Gastroesophageal sphincter (tissue), 4 donors: Measurements from ENCODE around the gene CACNA1C. TPM values are rescaled to one million over a fixed set of nuclear protein-coding genes. Genes with fewer than 3 reads are reported as not detected.

Experiments used
- ATAC-seq: fragments of 150-250 bp; one replicate; pipeline ENCODE4 v1.9.1; 2016; ENCODE audit warnings: mild to moderate bottlenecking, moderate library complexity
- H3K27ac ChIP-seq, 4 donors: fragments of 200-600 bp; sonication (generic) in 3 of 4; 1 replicate in 3 of 4; 2 replicates in 1 of 4; pipeline ENCODE4 v1.5.1; 2016 to 2019
- H3K27me3 ChIP-seq: fragments of 200-600 bp; sonication (generic); one replicate; pipeline ENCODE4 v1.5.1; 2019
- H3K36me3 ChIP-seq, 2 donors: fragments of 200-600 bp; sonication (generic); one replicate each; pipeline ENCODE4 v1.5.1; 2019; ENCODE audit warnings: control low read depth in 1 of 2
- H3K4me1 ChIP-seq, 3 donors: fragments of 200-600 bp; sonication (generic); 1 replicate in 2 of 3; 2 replicates in 1 of 3; pipeline ENCODE4 v1.5.1; 2016 to 2019; ENCODE audit warnings: control low read depth in 2 of 3
- H3K4me3 ChIP-seq, 2 donors: fragments of 200-600 bp; sonication (generic); one replicate each; pipeline ENCODE4 v1.5.1; 2019; ENCODE audit warnings: mild to moderate bottlenecking in 1 of 2, moderate library complexity in 1 of 2
- H3K9me3 ChIP-seq, 3 donors: fragments of 200-600 bp; sonication (generic); one replicate each; pipeline ENCODE4 v1.5.1; 2017 to 2019; ENCODE audit warnings: control low read depth in 2 of 3
- CTCF ChIP-seq, 4 experiments: fragments of 200-600 bp in 2 of 4; fragments of 450-650 bp in 2 of 4; sonication (generic) in 1 of 4; IDR thresholded peaks; one replicate each; pipeline ENCODE4 v1.5.1; 2017 to 2019; ENCODE audit warnings: antibody characterized with exemption in 4 of 4, mild to moderate bottlenecking in 2 of 4, moderate library complexity in 2 of 4
- EP300 ChIP-seq: sonication (generic); formaldehyde crosslinking; IDR thresholded peaks from one replicate; pipeline ENCODE4 v1.6.1; 2017; ENCODE audit warnings: antibody characterized with exemption, mild to moderate bottlenecking
- POLR2A ChIP-seq, 2 donors: fragments of 450-650 bp; IDR thresholded peaks; one replicate each; pipeline ENCODE4 v1.6.1; 2017; ENCODE audit warnings: antibody characterized with exemption in 2 of 2, mild to moderate bottlenecking in 2 of 2, moderate library complexity in 1 of 2
- POLR2AphosphoS5 ChIP-seq: sonication (generic); formaldehyde crosslinking; IDR thresholded peaks from one replicate; pipeline ENCODE4 v1.6.1; 2017; ENCODE audit warnings: antibody characterized with exemption
- WGBS, 2 donors: methylation state at CpG; one replicate each; pipeline ENCODE4 v1.1.5; 2018; ENCODE audit warnings: low coverage in 1 of 2; 5-methylcytosine and 5-hydroxymethylcytosine counted together
- total RNA-seq, 4 donors: library from RNA; depleted of rRNA; stranded (reverse); fragments of >200 nt; gene quantifications; one replicate each; pipeline ENCODE4 v1.1.0, GENCODE V29; 2016

The CACNA1C gene
- total RNA-seq, 4 donors from 2014 or later: 22.9 to 96.2 (median 41.4) TPM

- ATAC-seq: no peak
- Histone ChIP-seq H3K27me3 (peaks cover 7% of the 10 kb centered on the region), H3K36me3 (no peaks in the 10 kb centered on the region), H3K4me3 (no peak overlapping the region), H3K27ac (no peak overlapping the region), H3K4me1 (peaks cover 0 to 8% (median 4%) of the 10 kb centered on the region in 3 donors), H3K9me3 (no peaks in the 10 kb centered on the region)
- 76% methylated on average over 4 of the region's 4 CpGs; no CpG with 5 or more reads in 1 of the 2 donors for WGBS, 2 donors
- TF ChIP-seq EP300 (no peak), CTCF (IDR thresholded peaks at IDR 0.05) (no peak), POLR2AphosphoS5 (no peak), POLR2A (IDR thresholded peaks at IDR 0.05) (no peak)
These were observed 5.8 kb upstream of the CACNA1C start for GRCh38 chr12:2046957-2047356.

GRCh38 chr12:2047752-2048151, 5.0 kb upstream of the CACNA1C start:
- WGBS, 2 donors: 96 to 100% methylated on average over 2 to 7 of the region's 7 CpGs
- Histone ChIP-seq H3K9me3 (no peaks in the 10 kb centered on the region), H3K36me3 (no peaks in the 10 kb centered on the region), H3K4me3 (no peak overlapping the region), H3K4me1 (peaks cover 0 to 11% (median 5%) of the 10 kb centered on the region in 3 donors), H3K27ac (no peak overlapping the region), H3K27me3 (peaks cover 7% of the 10 kb centered on the region)
- ATAC-seq: no peak
- TF ChIP-seq EP300 (no peak), POLR2A (IDR thresholded peaks at IDR 0.05) (no peak), CTCF (IDR thresholded peaks at IDR 0.05) (no peak), POLR2AphosphoS5 (no peak)

- Histone ChIP-seq H3K27me3 (peaks cover 12% of the 10 kb centered on the region), H3K4me1 (peaks cover 0 to 20% (median 8%) of the 10 kb centered on the region in 3 donors), H3K4me3 (no peak overlapping the region), H3K9me3 (no peaks in the 10 kb centered on the region), H3K27ac (no peak overlapping the region), H3K36me3 (no peaks in the 10 kb centered on the region)
- WGBS, 2 donors: 68 to 69% methylated on average over 6 to 8 of the region's 8 CpGs
- ATAC-seq: no peak
- TF ChIP-seq EP300: no peak
These were observed 2.9 kb upstream of the CACNA1C start for GRCh38 chr12:2049604-2050540.

- TF ChIP-seq POLR2AphosphoS5 (no peak), CTCF (IDR thresholded peaks at IDR 0.05) (peak in 1 of 4 experiments; percentile 45)
- Histone ChIP-seq H3K4me3 (peak overlapping the region; percentile 79 to 86), H3K27ac (peak overlapping the region; percentile 52 to 97 (median 94)), H3K36me3 (no peaks in the 10 kb centered on the region), H3K9me3 (no peaks in the 10 kb centered on the region), H3K4me1 (peaks cover 3 to 41% (median 14%) of the 10 kb centered on the region in 3 donors), H3K27me3 (peaks cover 12% of the 10 kb centered on the region)
- 13 to 19% methylated on average over 15 to 21 of the region's 52 CpGs for WGBS, 2 donors
- peak; percentile 3 for ATAC-seq
These were observed 826 bp upstream of the CACNA1C start for GRCh38 chr12:2051700-2052621.

GRCh38 chr12:2053691-2054090, 904 bp downstream of the CACNA1C start:
- 0% methylated on average over 1 of the region's 60 CpGs; no CpG with 5 or more reads in 1 of the 2 donors for WGBS, 2 donors
- no peaks in the 10 kb centered on the region for H3K36me3 ChIP-seq
- H3K27ac ChIP-seq: peak overlapping the region; percentile 93 to 97 (median 96)
- H3K4me1 ChIP-seq: peaks cover 4 to 58% (median 14%) of the 10 kb centered on the region in 3 donors
- H3K4me3 ChIP-seq: peak overlapping the region; percentile 86 to 97
- no peaks in the 10 kb centered on the region for H3K9me3 ChIP-seq
- TF ChIP-seq POLR2A (IDR thresholded peaks at IDR 0.05): no peak
- TF ChIP-seq CTCF (IDR thresholded peaks at IDR 0.05): no peak
- peak; percentile 8 for ATAC-seq
- peaks cover 12% of the 10 kb centered on the region for H3K27me3 ChIP-seq
